Sigmoid colon (tissue), 7 donors: ENCODE data around the gene RAB27B. TPM values are rescaled to one million over a fixed set of nuclear protein-coding genes. Genes with fewer than 3 reads are reported as not detected.

Experiments
- DNase-seq: peaks from one replicate; pipeline ENCODE4 v3.0.0-alpha.2; 2019
- H3K27ac ChIP-seq, 4 donors: fragments of 200-600 bp; sonication (generic); one replicate each; pipeline ENCODE4 v1.5.1; 2016 to 2019; ENCODE audit warnings: mild to moderate bottlenecking in 1 of 4
- H3K27me3 ChIP-seq, 3 donors: fragments of 200-600 bp; sonication (generic); one replicate each; pipeline ENCODE4 v1.5.1; 2019; ENCODE audit warnings: mild to moderate bottlenecking in 1 of 3
- H3K36me3 ChIP-seq, 4 donors: fragments of 200-600 bp; sonication (generic); one replicate each; pipeline ENCODE4 v1.5.1; 2016 to 2019
- H3K4me1 ChIP-seq, 4 donors: fragments of 200-600 bp; sonication (generic); one replicate each; pipeline ENCODE4 v1.5.1; 2017 to 2019
- H3K4me3 ChIP-seq, 4 donors: fragments of 200-600 bp; sonication (generic); one replicate each; pipeline ENCODE4 v1.5.1; 2017 to 2019; ENCODE audit warnings: mild to moderate bottlenecking in 2 of 4, moderate library complexity in 1 of 4
- H3K9me3 ChIP-seq, 4 donors: fragments of 200-600 bp in 3 of 4; sonication (generic) in 3 of 4; one replicate each; pipeline versions ENCODE4 v1.5.1 to v1.6.1; 2013 to 2019
- CTCF ChIP-seq, 4 experiments: fragments of 450-650 bp in 3 of 4; fragments of 200-600 bp in 1 of 4; IDR thresholded peaks; one replicate each; pipeline ENCODE4 v1.5.1; 2016 to 2019; ENCODE audit warnings: antibody characterized with exemption in 4 of 4, mild to moderate bottlenecking in 3 of 4, moderate library complexity in 2 of 4
- EP300 ChIP-seq, 4 donors: sonication (generic); formaldehyde crosslinking; IDR thresholded peaks; one replicate each; pipeline ENCODE4 v1.6.1; 2017; ENCODE audit warnings: antibody characterized with exemption in 4 of 4
- POLR2A ChIP-seq, 2 donors: fragments of 450-650 bp; IDR thresholded peaks; one replicate each; pipeline ENCODE4 v1.6.1; 2016; ENCODE audit warnings: antibody characterized with exemption in 2 of 2, mild to moderate bottlenecking in 2 of 2, moderate library complexity in 2 of 2
- POLR2AphosphoS5 ChIP-seq, 4 donors: sonication (generic); formaldehyde crosslinking; IDR thresholded peaks; one replicate each; pipeline ENCODE4 v1.6.1; 2017; ENCODE audit warnings: antibody characterized with exemption in 4 of 4
- WGBS, 2 donors: extraction: QIAGEN DNeasy Blood & Tissue Kit; methylation state at CpG; one replicate each; pipeline ENCODE4 v1.1.7; 2013; 5-methylcytosine and 5-hydroxymethylcytosine counted together
- intact Hi-C: fragments of 100-400 bp; cut with DNase I; formaldehyde crosslinking; loops from one replicate; pipeline ENCODE4 v1.15.1; 2023
- polyA plus RNA-seq, 3 donors: library from polyadenylated mRNA; stranded (reverse); fragments of 200-250 nt; gene quantifications; one replicate each; pipeline ENCODE4 v1.2.3, GENCODE V29; 2013
- total RNA-seq, 4 donors: library from RNA; depleted of rRNA; stranded (reverse); fragments of >200 nt; gene quantifications; one replicate each; pipeline ENCODE4 v1.1.0, GENCODE V29; 2016
- donor health status: healthy with polysubstance abuse.
- donor health status: Bipolar disorder and iron deficiency.
- donor health status: healthy.

RAB27B gene
- total and polyA plus RNA-seq, 7 donors = 0.27 to 6.0 (median 1.4) TPM

- WGBS, 2 donors = 69 to 86% methylated on average over 1 of the region's 1 CpG
- TF ChIP-seq POLR2A (IDR thresholded peaks at IDR 0.05) (no peak), CTCF (IDR thresholded peaks at IDR 0.05) (no peak), EP300 (IDR thresholded peaks at IDR 0.05) (no peak), POLR2AphosphoS5 (IDR thresholded peaks at IDR 0.05) (no peak)
Measured at GRCh38 chr18:54830260-54830659, 2.0 kb downstream of the RAB27B start.

GRCh38 chr18:54830866-54831265 is 2.6 kb downstream of the RAB27B start:
- no peak overlapping the region for H3K4me3 ChIP-seq
- WGBS, 2 donors = 81 to 94% methylated on average over 2 of the region's 2 CpGs

More at GRCh38 chr18:54830260-54830659, 2.0 kb downstream of the RAB27B start:
- H3K4me3 ChIP-seq = no peak overlapping the region
- no peak overlapping the region for H3K27ac ChIP-seq
- no peak for DNase-seq
- no peaks in the 10 kb centered on the region for H3K27me3 ChIP-seq
- H3K9me3 ChIP-seq = no peaks in the 10 kb centered on the region
- intact Hi-C loops = no loop called here
- H3K36me3 ChIP-seq = no peaks in the 10 kb centered on the region
- peaks cover 0 to 16% (median 10%) of the 10 kb centered on the region in 4 donors for H3K4me1 ChIP-seq

GRCh38 chr18:54835944-54836343 is 7.7 kb downstream of the RAB27B start:
- intact Hi-C loops = no loop called here
- TF ChIP-seq CTCF (IDR thresholded peaks at IDR 0.05) = no peak
- no peak for TF ChIP-seq POLR2AphosphoS5 (IDR thresholded peaks at IDR 0.05)
- no peak for TF ChIP-seq EP300 (IDR thresholded peaks at IDR 0.05)
- TF ChIP-seq POLR2A (IDR thresholded peaks at IDR 0.05) = no peak
- no peaks in the 10 kb centered on the region for H3K36me3 ChIP-seq
- H3K9me3 ChIP-seq = no peaks in the 10 kb centered on the region
- WGBS, 2 donors = 44 to 59% methylated on average over 2 of the region's 2 CpGs
- DNase-seq = no peak
- no peaks in the 10 kb centered on the region for H3K27me3 ChIP-seq
- no peak overlapping the region for H3K27ac ChIP-seq
- no peaks in the 10 kb centered on the region for H3K4me1 ChIP-seq
- no peak overlapping the region for H3K4me3 ChIP-seq

More at GRCh38 chr18:54830866-54831265, 2.6 kb downstream of the RAB27B start:
- Histone ChIP-seq H3K27me3 (no peaks in the 10 kb centered on the region), H3K27ac (no peak overlapping the region), H3K36me3 (no peaks in the 10 kb centered on the region), H3K4me1 (peaks cover 0 to 16% (median 10%) of the 10 kb centered on the region in 4 donors), H3K9me3 (no peaks in the 10 kb centered on the region)
- no peak for DNase-seq
- TF ChIP-seq EP300 (IDR thresholded peaks at IDR 0.05) (no peak), POLR2AphosphoS5 (IDR thresholded peaks at IDR 0.05) (no peak), CTCF (IDR thresholded peaks at IDR 0.05) (no peak), POLR2A (IDR thresholded peaks at IDR 0.05) (no peak)
- intact Hi-C loops = no loop called here

- no peak overlapping the region for H3K27ac ChIP-seq
- no peak for DNase-seq
- H3K4me3 ChIP-seq = no peak overlapping the region
- WGBS, 2 donors = 87% methylated on average over 2 of the region's 2 CpGs
- no peaks in the 10 kb centered on the region for H3K36me3 ChIP-seq
- intact Hi-C loops = no loop called here
- no peaks in the 10 kb centered on the region for H3K9me3 ChIP-seq
- H3K4me1 ChIP-seq = no peaks in the 10 kb centered on the region
- TF ChIP-seq EP300 (IDR thresholded peaks at IDR 0.05) (no peak), POLR2AphosphoS5 (IDR thresholded peaks at IDR 0.05) (no peak), CTCF (IDR thresholded peaks at IDR 0.05) (no peak), POLR2A (IDR thresholded peaks at IDR 0.05) (no peak)
- H3K27me3 ChIP-seq = no peaks in the 10 kb centered on the region
Measured at GRCh38 chr18:54843314-54843713, 15.0 kb downstream of the RAB27B start.

- Histone ChIP-seq H3K36me3 (no peaks in the 10 kb centered on the region), H3K27me3 (no peaks in the 10 kb centered on the region), H3K27ac (no peak overlapping the region), H3K9me3 (no peaks in the 10 kb centered on the region), H3K4me1 (no peaks in the 10 kb centered on the region), H3K4me3 (no peak overlapping the region)
- WGBS, 2 donors = 42 to 69% methylated on average over 2 of the region's 2 CpGs
- no peak for DNase-seq
- TF ChIP-seq POLR2A (IDR thresholded peaks at IDR 0.05) (no peak), EP300 (IDR thresholded peaks at IDR 0.05) (no peak), POLR2AphosphoS5 (IDR thresholded peaks at IDR 0.05) (no peak), CTCF (IDR thresholded peaks at IDR 0.05) (no peak)
- intact Hi-C loops = no loop called here
Measured at GRCh38 chr18:54845787-54846186, 17.5 kb downstream of the RAB27B start.
